ENCODE measurements around the gene ITPRIPL2.

The ITPRIPL2 gene

DNA sequence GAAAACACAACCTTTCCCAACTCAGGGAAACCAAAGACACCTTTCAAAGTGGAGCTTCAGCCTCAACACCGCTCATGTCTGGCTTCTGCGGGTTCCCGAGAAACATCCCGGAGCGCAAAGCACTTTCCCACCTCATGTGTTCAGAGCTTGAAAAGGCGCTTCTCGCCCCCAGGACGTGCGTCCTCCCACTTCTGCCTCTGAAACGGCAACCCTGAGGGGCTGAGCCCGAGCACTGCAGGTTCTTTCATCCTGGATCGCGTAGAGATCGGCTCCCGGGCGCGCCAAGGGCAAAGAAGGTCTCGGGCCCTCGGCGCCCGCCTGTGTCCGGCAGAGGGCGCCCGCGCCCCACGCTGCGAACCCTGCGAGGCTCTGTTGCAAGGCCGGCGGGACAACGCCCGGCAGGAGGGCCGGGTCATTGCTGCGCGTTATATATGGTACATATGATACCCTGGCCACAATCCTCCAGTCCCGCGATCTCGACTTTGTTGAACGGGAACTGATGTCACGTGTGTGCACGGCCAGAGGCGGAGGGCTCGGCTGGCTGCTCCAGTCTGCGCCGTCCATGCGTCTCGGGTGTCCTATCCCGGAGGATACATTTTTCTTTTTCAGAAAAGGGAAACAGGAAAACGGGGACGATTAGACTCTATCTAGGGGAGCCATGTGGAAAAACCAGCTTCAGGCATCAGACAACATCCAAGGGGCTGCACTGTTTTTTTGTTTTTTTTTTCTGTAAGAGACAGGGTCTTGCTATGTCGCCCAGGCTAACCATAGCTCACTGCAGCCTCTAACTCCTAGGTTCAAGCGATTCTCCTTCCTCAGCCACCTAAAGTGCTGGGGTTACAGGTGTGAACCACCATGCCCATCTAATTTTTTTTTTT lies 27.2 kb upstream of the ITPRIPL2 start:
- Mint-ChIP-seq H3K4me3 (peak overlapping the region; percentile 41), H3K9me3 (peaks cover under 1% of the 10 kb centered on the region), H3K4me1 (peaks cover 6% of the 10 kb centered on the region), H3K27ac (no peak overlapping the region), H3K36me3 (no peaks in the 10 kb centered on the region)
- peak; percentile 86 to 90 for DNase-seq (ENCODE audit: low spot score in 2 of 2)
- peak; percentile 97 for ATAC-seq

DNA sequence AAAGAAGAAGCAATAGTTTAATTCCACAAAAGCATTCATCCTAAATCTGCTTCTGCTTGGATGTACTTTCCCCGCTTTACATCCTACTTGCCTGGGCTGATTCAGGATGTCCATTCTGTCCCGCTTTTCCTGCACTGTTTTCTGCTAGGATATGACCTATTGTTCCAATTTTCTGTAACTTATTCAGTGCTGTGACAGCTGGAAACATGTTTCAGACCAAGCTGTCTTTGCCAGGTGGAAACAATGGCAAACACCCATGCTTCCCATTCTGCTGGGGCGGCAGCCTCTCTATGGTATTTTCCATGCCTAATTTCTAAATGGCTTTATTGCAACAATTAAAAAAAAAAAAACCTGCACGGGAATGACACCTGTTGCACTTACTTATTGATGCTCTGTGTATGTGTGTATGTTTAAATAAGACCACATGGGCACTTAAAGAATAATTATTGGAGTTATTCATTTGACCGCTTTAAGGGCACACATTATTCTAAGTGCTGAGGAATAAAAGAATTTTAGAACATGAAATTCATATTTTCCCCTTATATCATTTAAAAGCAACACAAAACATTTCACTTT lies 25.3 kb upstream of the ITPRIPL2 start:
- ATAC-seq (no peak), DNase-seq (ENCODE audit: low spot score in 2 of 2) (no peak)
- Mint-ChIP-seq H3K27ac (no peak overlapping the region), H3K36me3 (no peaks in the 10 kb centered on the region), H3K4me1 (peaks cover 6% of the 10 kb centered on the region), H3K4me3 (no peak overlapping the region), H3K9me3 (peaks cover 3% of the 10 kb centered on the region)

DNA sequence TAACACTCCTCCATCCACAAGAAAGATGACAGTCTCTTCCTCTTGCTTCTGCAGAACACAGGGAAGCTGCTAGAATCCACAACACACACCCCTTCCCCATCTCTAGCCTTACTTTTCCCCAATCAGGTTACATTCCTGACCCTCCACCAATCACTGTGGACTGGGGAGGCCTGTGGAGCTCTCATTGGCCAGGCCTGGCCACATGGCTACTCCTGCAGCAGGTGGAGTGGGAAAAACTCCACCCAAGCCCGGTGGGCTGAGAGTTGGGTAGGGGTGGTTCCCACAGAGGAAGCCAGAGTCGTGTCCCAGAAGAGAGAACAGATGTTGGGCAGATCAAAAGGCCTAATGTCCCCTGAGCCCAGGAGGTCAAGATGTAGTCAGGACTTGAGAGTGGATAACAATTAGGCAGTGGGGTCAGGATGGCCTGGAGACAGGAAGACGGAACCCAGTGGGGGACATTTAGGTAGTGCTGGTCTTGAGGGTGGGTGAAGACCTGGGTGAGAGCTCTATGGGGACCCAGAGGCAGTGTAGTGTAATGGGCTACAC lies 24.3 kb upstream of the ITPRIPL2 start:
- Mint-ChIP-seq H3K4me1 (peaks cover 6% of the 10 kb centered on the region), H3K4me3 (no peak overlapping the region), H3K27ac (no peak overlapping the region), H3K36me3 (no peaks in the 10 kb centered on the region), H3K9me3 (peaks cover 3% of the 10 kb centered on the region)
- DNase-seq (ENCODE audit: low spot score in 2 of 2) (no peak), ATAC-seq (no peak)

DNA sequence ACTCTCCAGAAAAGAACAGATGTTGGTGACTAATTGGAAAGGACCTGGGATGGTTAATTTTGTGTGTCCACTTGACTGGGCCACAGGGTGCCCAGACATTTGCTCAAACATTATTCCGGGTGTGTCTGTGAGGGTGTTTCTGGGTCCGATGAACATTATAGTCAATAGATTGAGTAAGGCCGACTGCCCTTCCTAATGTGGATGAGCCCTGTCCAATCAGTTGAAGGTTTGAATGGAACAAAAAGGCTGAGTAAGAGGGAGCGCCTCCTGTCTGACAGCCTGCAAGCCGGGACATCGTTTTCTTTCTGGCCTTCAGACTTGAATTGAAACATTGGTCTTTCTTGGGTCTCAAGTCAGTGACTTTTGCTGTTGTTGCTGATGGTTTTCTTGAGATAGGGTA lies 22.8 kb upstream of the ITPRIPL2 start:
- DNase-seq (ENCODE audit: low spot score in 2 of 2) (no peak), ATAC-seq (no peak)
- Mint-ChIP-seq H3K27ac (no peak overlapping the region), H3K4me1 (peaks cover 12% of the 10 kb centered on the region), H3K36me3 (no peaks in the 10 kb centered on the region), H3K4me3 (no peak overlapping the region), H3K9me3 (peaks cover 3% of the 10 kb centered on the region)

DNA sequence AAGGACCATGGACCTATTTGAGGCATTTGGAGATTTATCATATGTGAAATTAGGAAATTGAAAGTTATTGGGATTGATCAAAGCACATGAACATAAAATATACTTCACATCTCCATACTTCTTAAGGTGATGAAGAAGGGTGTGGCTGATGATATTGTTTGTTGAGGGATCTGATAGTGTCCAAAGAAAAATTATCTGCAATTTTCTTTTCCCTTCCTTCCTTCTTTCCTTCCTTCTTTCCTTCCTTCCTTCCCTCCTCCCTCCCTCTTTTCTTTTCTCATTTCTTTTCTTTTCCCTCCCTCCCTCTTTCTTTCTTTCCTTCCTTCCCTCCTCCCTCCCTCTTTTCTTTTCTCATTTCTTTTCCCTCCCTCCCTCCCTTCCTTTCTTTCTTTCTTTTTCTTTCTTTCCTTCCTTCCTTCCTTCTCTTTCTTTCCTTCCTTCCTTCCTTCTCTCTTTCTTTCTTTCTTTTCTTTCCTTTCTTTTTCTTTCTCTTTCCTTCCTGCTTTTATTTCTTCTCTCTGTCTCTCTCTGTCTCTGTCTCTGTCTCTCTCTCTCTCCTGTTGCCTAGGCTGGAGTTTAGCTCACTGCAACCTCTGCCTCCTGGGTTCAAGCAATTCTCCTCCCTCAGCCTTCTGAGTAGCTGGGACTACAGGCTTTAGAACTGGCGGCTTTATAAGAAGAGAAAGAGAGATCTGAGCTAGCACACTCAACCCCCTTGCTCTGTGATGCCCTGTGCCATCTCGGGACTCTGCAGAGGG lies 20.9 kb upstream of the ITPRIPL2 start:
- no peak for ATAC-seq
- Mint-ChIP-seq H3K27ac (no peak overlapping the region), H3K36me3 (no peaks in the 10 kb centered on the region), H3K4me1 (peaks cover 6% of the 10 kb centered on the region), H3K4me3 (no peak overlapping the region), H3K9me3 (peaks cover 5% of the 10 kb centered on the region)
- DNase-seq (ENCODE audit: low spot score in 2 of 2) = no peak

DNA sequence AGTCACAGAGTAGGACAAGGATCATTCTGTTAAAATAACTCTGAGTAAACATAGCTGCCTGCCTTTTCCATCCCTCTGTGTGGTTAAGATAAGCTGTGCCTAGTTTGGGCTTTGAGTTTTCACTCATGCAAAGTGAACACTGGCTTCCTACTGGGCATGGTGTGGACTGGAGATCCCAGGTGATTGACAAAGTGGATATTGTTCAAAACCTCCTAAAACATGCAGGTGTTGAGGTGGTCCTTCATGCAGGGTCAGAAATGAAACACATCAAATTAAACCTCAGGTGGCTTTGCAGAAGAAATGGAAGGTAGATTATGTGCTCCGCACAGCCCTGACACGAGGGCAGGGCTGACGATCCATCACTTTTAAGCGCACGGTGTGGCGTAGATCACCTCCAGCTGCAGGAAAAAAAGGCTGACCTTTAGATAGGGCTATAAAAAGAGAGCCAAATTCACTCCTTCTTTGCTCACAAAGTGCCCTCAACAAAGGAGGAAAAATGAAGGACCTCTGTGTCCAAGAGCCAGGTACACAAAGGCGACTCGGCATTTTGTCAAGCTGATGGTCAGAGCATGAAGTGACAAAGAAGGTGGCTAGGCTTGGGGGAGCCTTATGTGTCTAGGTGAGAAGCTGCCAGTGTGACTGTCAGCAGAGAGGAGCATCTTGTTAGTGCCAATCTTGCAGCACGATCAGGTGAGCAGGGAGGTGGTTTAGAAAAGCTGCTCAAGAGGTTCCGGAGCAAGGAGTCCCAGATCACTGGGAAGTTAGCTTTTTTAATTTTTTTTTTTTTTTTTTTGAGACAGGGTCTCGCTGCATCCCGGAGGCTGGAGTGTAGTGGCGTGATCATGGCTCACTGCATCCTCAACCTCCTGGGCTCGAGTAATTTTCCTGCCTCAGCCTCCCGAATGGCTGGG lies 19.9 kb upstream of the ITPRIPL2 start:
- DNase-seq (ENCODE audit: low spot score in 2 of 2) (no peak), ATAC-seq (no peak)
- Mint-ChIP-seq H3K27ac (no peak overlapping the region), H3K4me1 (peaks cover 6% of the 10 kb centered on the region), H3K9me3 (peaks cover 6% of the 10 kb centered on the region), H3K4me3 (no peak overlapping the region), H3K36me3 (no peaks in the 10 kb centered on the region)

DNA sequence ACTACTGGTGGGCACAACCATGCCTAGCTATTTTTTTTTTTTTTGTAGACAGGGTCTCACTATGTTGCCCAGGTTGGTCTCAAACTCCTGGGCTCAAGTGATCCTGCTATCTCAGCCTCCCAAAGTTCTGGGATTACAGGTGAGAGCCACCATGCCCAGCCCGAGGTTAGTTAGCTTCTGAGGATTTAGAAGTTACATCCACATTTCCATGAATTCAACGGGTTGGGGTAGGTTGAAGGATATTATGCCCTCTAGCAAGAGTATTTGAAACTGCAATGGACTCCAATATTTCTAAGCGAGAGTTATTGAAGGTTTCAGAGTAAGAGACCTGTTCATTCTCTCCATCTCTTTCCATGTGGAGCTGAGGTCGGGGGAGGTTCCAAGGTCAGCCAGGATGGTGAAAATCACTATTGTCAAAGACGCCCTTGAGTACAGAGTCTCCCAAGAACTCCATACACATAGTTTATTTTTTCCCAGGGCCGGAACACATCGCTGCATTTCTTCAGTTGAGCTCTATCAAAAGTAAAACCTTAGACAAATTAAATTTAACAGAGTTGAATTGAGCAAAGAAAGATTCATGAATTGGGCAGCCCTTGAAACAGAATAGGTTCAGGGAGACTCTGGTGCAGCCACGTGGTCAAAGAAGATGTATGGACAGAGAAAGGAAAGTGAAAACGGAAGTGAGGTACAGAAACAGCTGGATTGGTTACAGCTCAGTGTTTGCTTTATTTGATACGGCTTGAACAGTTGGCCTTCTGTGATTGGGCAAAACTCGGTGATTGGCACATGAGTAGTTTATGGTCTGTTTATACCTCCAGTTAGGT lies 19.0 kb upstream of the ITPRIPL2 start:
- Mint-ChIP-seq H3K27ac (no peak overlapping the region), H3K9me3 (peaks cover 6% of the 10 kb centered on the region), H3K36me3 (no peaks in the 10 kb centered on the region), H3K4me1 (peaks cover 6% of the 10 kb centered on the region), H3K4me3 (no peak overlapping the region)
- peak; percentile 37 for ATAC-seq
- DNase-seq (ENCODE audit: low spot score in 2 of 2) = no peak

DNA sequence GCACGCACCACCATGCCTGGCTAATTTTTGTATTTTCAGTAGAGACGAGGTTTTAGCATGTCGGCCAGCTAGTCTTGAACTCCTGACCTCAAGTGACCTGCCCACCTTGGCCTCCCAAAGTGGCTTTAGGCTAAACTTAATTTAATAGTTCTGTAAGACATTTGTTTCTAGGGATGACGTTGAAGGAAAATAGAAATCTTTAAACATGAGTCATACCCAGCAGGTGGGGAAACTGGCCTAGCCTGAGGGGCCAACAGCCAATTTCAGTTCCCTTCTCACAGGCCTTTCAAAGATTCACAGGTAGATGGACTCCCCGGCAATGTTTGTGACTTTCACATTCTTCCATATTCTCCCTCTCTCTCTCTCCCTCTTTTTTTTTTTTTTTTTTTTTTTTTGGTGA lies 18.1 kb upstream of the ITPRIPL2 start:
- Mint-ChIP-seq H3K4me1 (peaks cover 6% of the 10 kb centered on the region), H3K9me3 (peaks cover 6% of the 10 kb centered on the region), H3K4me3 (no peak overlapping the region), H3K36me3 (no peaks in the 10 kb centered on the region), H3K27ac (no peak overlapping the region)
- DNase-seq (ENCODE audit: low spot score in 2 of 2) (no peak), ATAC-seq (no peak)

DNA sequence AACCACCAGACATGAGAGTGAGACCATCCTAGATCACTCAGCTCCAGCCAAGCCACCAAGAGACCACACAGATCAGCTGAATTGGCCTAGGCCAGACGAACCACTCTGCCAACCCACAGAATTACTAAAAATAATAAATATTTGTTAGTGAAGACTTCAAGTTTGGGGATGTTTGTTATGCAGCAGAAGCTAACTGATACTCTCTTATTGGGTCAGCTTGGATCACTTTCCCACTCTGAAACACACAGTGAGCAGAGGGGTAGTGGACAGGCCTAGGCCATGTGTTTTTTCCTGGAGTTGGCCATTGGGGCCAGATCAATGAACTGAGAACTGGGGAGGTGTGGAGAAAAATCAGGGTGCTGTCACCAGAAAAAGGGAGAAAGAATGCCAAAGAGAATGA lies 15.6 kb upstream of the ITPRIPL2 start:
- H3K9me3 Mint-ChIP-seq = peaks cover 3% of the 10 kb centered on the region
- DNase-seq (ENCODE audit: low spot score in 2 of 2) (no peak), ATAC-seq (no peak)
- no peaks in the 10 kb centered on the region for H3K36me3 Mint-ChIP-seq
- H3K27ac Mint-ChIP-seq = no peak overlapping the region
- peaks cover 6% of the 10 kb centered on the region for H3K4me1 Mint-ChIP-seq
- no peak overlapping the region for H3K4me3 Mint-ChIP-seq

DNA sequence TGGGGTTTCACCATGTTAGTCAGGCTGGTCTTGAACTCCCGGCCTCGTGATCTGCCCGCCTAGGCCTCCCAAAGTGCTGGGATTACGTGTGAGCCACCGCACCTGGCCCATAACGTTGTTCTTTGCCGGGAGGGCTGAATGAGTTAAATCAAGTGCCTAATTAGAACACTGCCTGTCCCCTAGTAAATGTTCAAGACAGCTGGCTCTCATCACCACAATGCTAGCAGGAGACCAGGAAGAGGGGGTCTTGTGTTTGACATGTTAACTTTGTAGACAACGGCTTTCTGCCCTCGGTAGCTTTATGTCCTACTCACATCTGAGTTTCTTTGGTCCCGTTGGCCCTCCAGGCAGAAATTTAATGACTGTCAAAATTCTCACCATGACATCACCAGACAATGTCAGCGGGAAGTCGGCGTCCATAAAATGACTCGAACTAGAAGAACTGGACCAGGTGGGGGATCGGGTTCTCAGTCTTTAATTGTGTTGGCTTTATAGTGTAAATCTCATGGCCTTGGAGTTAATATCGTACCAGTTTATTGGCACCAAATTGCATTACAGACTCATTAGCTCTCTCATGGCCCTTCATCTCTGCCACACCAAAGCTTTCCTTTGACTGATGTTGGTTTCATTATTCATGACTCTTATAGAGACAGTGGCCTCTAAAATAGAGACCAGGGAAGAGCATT lies 11.4 kb upstream of the ITPRIPL2 start:
- DNase-seq (ENCODE audit: low spot score in 2 of 2) (no peak), ATAC-seq (no peak)
- peaks cover under 1% of the 10 kb centered on the region for H3K4me1 Mint-ChIP-seq
- H3K36me3 Mint-ChIP-seq = no peaks in the 10 kb centered on the region
- H3K4me3 Mint-ChIP-seq = no peak overlapping the region
- no peak overlapping the region for H3K27ac Mint-ChIP-seq
- peaks cover 3% of the 10 kb centered on the region for H3K9me3 Mint-ChIP-seq

DNA sequence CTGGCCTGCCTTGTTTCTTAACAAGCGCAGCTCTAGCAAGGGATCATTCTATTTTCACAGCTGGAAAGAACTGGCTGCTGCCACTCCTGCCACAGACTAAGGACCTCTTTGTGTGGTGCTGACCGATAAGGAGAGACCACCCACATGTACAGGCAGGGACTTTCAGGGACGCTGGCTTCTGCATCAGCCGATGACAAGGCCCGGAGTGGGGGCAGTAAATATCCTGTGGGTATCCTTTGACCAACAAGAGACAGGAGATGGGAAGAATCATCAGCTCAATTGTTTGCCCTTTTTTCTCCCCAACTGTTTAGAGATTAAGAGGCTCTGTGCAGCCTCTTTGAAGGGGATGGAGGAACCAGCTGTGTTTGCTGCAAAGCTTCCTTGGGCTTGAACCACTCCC lies 9.2 kb upstream of the ITPRIPL2 start:
- peaks cover 6% of the 10 kb centered on the region for H3K4me1 Mint-ChIP-seq
- ATAC-seq (no peak), DNase-seq (ENCODE audit: low spot score in 2 of 2) (no peak)
- H3K36me3 Mint-ChIP-seq = no peaks in the 10 kb centered on the region
- no peaks in the 10 kb centered on the region for H3K9me3 Mint-ChIP-seq
- no peak overlapping the region for H3K4me3 Mint-ChIP-seq
- no peak overlapping the region for H3K27ac Mint-ChIP-seq

DNA sequence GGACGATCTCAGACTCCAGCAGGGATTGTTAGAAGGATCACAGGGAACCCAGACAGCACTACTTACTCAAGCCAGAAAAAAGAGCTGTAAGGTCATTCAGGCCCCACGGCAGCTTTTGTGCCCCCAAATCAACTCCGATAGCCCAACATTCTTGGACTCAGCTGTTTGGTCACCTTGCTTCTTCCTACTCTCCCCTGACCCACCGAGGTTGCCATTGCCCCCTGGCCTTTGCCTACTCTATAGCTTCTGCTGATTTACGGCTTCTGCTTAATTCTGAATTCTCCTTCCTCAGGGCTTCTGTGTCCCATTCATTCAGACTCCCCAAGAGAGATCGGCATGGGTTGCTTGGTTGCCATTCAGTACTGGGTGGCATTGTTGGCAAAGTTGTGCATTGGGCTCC lies 8.6 kb upstream of the ITPRIPL2 start:
- Mint-ChIP-seq H3K9me3 (no peaks in the 10 kb centered on the region), H3K36me3 (no peaks in the 10 kb centered on the region), H3K4me1 (peaks cover 6% of the 10 kb centered on the region), H3K4me3 (no peak overlapping the region), H3K27ac (no peak overlapping the region)
- ATAC-seq (no peak), DNase-seq (ENCODE audit: low spot score in 2 of 2) (no peak)

DNA sequence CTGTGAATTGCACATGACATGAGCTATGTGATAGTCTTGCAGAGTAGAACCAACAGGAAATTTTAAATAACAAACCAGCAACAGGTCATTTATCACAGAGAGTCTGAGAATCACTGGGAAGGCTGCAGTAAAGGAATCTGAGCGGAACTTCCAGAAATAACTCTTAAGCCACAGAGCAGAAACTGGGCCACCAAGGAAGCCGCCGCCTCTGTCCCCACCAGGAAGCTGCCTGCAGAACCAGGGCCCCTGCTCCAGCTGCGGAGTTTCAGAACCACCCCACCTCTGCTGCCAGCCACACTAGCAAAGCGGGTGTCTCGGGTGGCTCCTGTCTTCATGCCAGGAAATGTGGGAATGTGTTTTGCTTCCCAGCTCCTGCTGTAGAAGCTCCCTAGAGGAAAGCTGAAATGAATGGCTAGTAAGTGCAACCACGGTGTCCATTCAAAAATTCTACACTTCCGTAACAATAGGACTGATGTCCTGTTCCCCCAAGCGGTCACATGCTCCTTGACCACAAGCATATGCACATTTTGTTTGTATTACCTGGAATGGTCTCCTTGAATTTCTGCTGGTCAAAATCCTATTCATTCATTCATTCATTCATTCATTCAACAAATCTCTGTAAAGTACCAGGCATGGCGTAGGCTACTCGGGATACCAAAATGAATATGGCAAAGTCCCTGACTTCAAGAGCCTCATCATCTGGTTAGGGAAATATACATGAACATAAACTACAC lies 7.7 kb upstream of the ITPRIPL2 start:
- no peak overlapping the region for H3K27ac Mint-ChIP-seq

More for the DNA sequence above, 7.7 kb upstream of the ITPRIPL2 start:
- Mint-ChIP-seq H3K4me1 (peaks cover 6% of the 10 kb centered on the region), H3K9me3 (no peaks in the 10 kb centered on the region), H3K4me3 (no peak overlapping the region), H3K36me3 (no peaks in the 10 kb centered on the region)
- ATAC-seq = no peak
- DNase-seq (ENCODE audit: low spot score in 2 of 2) = no peak

Measured in stimulated activated effector memory CD8-positive, alpha-beta T cell treated with anti-CD3 and anti-CD28 coated beads, Interleukin-12 subunit alpha, Interleukin-12 subunit beta, amount 100 ng/mL, for 72 hours (primary cell).